Memory B cell (primary cell): ENCODE measurements around the gene PNMA6E.
A peak's percentile ranks its signal among the peaks of the same experiment; 100 is the strongest.
"Not testable (repeated sequence)": the region's sequence is repeated elsewhere in the genome, so short reads cannot be mapped to it uniquely, and the experiment has no call there.

Experiments
- ATAC-seq: fragments of 150-1000 bp; cut with Tn5 transposase; 2 replicates; pipeline ENCODE4 v1.10.0; 2021; ENCODE audit warnings: low read depth, mild to moderate bottlenecking, moderate library complexity
- DNase-seq, 2 donors: peaks; one replicate each; pipeline ENCODE4 v3.0.0; 2022; ENCODE audit warnings: low spot score in 2 of 2
- H3K27ac Mint-ChIP-seq: one replicate; pipeline ENCODE4 v1.8.0; 2022; ENCODE audit warnings: mild to moderate bottlenecking, moderate library complexity, mixed read lengths
- H3K27me3 Mint-ChIP-seq: one replicate; pipeline ENCODE4 v1.8.0; 2022; ENCODE audit warnings: mixed read lengths
- H3K36me3 Mint-ChIP-seq: one replicate; pipeline ENCODE4 v1.8.0; 2022; ENCODE audit warnings: mild to moderate bottlenecking, mixed read lengths
- H3K4me1 Mint-ChIP-seq: one replicate; pipeline ENCODE4 v1.8.0; 2022; ENCODE audit warnings: mixed read lengths
- H3K4me3 Mint-ChIP-seq: one replicate; pipeline ENCODE4 v1.8.0; 2022; ENCODE audit warnings: mild to moderate bottlenecking, moderate library complexity, mixed read lengths
- H3K9me3 Mint-ChIP-seq: one replicate; pipeline ENCODE4 v1.8.0; 2022; ENCODE audit warnings: mixed read lengths

The PNMA6E gene

DNA sequence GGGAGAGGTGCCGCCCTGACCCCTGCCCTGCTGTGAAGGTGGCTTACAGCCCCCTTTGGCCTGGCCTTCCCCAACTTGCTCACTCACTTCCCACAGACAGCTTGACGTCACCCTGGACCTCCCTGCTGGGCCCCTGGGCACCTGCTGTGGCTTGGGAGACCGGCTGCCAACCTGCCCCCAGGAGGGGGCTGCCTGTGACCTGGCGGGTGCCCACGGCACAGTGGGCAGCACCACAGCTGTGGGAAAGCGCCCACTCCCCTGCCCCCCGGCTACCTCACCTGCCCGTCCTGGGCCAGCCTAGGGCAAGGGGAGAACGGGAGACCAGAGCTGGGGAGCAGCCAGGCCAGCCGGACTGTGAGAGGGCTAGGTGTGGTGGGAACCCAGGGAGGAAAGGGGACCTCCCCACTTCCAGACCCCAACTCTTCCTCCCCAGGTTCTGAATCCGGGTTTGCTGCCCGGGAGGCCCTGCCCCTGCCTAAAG lies 7.8 kb upstream of the PNMA6E start:
- no peak for ATAC-seq
- no peak for DNase-seq
- Mint-ChIP-seq H3K27me3 (no peaks in the 10 kb centered on the region), H3K4me1 (peaks cover 9% of the 10 kb centered on the region), H3K4me3 (no peak overlapping the region), H3K9me3 (no peaks in the 10 kb centered on the region), H3K27ac (no peak overlapping the region), H3K36me3 (no peaks in the 10 kb centered on the region)

DNA sequence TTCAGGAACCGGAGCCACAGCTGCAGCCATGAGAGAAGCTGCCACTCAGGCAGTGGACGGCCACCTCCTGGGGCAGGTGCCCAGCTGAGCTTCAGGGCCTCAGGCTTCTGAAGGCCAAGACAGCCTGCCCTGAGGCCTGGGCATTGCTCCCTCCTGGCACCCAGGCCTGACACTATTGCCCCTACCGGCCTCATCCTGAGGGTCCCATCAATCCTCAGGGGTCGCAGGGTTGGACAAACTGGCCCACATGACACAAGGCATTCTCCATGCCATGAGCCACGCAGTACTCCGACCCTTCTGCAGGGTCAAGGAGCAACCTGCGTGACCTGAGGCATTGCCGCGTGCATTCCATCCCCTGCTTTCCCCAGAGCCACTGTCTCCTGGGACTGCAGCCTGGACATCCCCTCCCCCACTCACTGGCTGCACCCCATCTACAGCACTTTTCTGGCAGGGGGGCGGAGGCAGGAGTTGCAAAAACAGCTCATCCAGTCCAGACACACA lies 7.1 kb upstream of the PNMA6E start:
- Mint-ChIP-seq H3K36me3 (no peaks in the 10 kb centered on the region), H3K4me1 (peaks cover 9% of the 10 kb centered on the region), H3K27ac (no peak overlapping the region), H3K4me3 (no peak overlapping the region), H3K27me3 (no peaks in the 10 kb centered on the region), H3K9me3 (no peaks in the 10 kb centered on the region)
- ATAC-seq (no peak), DNase-seq (no peak)

DNA sequence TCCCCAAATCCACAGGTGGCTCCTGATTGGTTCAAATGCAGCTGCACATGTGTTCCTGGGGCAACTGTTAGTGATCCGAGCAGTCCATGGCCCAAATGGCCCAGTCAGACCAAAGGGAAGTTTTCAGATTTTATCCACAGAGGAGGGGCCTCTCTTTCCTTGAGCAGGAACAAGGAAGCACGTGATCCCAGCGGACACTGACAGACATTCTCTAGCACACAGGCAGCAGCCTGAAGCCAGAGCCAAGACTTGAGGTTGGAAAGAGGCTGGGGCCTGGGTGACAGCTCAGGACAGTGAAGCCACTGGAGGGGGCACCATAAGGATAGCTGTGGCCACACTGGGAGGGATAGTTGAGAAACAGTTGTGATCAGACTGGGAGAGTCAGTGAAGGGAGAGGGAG lies 6.6 kb upstream of the PNMA6E start:
- no peaks in the 10 kb centered on the region for H3K36me3 Mint-ChIP-seq
- peaks cover 9% of the 10 kb centered on the region for H3K4me1 Mint-ChIP-seq
- no peaks in the 10 kb centered on the region for H3K9me3 Mint-ChIP-seq
- no peaks in the 10 kb centered on the region for H3K27me3 Mint-ChIP-seq
- DNase-seq (no peak), ATAC-seq (no peak)
- H3K4me3 Mint-ChIP-seq, result no peak overlapping the region
- H3K27ac Mint-ChIP-seq, result no peak overlapping the region

- DNase-seq, result no peak
- ATAC-seq, result no peak
- Mint-ChIP-seq H3K36me3 (no peaks in the 10 kb centered on the region), H3K27ac (no peak overlapping the region), H3K4me1 (peaks cover 2% of the 10 kb centered on the region), H3K4me3 (no peak overlapping the region), H3K27me3 (no peaks in the 10 kb centered on the region), H3K9me3 (no peaks in the 10 kb centered on the region)
These were observed 5.8 kb upstream of the PNMA6E start for GRCh38 chrX:153406903-153407302.

GRCh38 chrX:153406011-153406410 lies 4.9 kb upstream of the PNMA6E start:
- no peaks in the 10 kb centered on the region for H3K4me1 Mint-ChIP-seq
- H3K27me3 Mint-ChIP-seq, result no peaks in the 10 kb centered on the region
- H3K4me3 Mint-ChIP-seq, result no peak overlapping the region
- no peaks in the 10 kb centered on the region for H3K36me3 Mint-ChIP-seq
- ATAC-seq (no peak), DNase-seq (no peak)
- H3K27ac Mint-ChIP-seq, result no peak overlapping the region
- H3K9me3 Mint-ChIP-seq, result no peaks in the 10 kb centered on the region

- H3K4me1 Mint-ChIP-seq, result no peaks in the 10 kb centered on the region
- no peak overlapping the region for H3K27ac Mint-ChIP-seq
- ATAC-seq (no peak), DNase-seq (no peak)
- H3K36me3 Mint-ChIP-seq, result no peaks in the 10 kb centered on the region
- no peak overlapping the region for H3K4me3 Mint-ChIP-seq
- no peaks in the 10 kb centered on the region for H3K9me3 Mint-ChIP-seq
- no peaks in the 10 kb centered on the region for H3K27me3 Mint-ChIP-seq
These were observed 4.3 kb upstream of the PNMA6E start for GRCh38 chrX:153405426-153405825.

DNA sequence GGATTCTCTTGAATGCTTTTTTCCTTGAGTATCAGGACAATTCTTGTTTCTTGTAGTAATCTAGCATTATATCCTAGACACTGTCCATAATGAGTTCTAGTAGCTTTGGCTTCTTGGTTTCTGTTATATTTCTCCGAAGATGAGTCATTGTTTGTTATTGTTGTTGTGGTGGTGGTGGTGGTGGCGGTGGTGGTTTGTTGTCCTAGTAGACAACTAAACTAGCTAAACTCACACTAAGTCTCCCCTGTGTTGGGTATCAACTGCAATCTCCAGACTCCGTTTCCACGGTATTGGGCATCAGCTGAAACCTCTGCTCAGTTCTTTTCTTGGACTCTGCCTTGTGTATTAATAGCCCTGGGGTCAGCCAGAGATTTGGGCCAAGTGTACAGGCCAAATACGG lies 3.2 kb upstream of the PNMA6E start:
- not testable (repeated sequence) for H3K4me3 Mint-ChIP-seq, H3K36me3 Mint-ChIP-seq, H3K27ac Mint-ChIP-seq, H3K9me3 Mint-ChIP-seq, ATAC-seq, H3K4me1 Mint-ChIP-seq, H3K27me3 Mint-ChIP-seq, DNase-seq

- Mint-ChIP-seq H3K4me1 (peaks cover 3% of the 10 kb centered on the region), H3K27me3 (peaks cover 2% of the 10 kb centered on the region), H3K27ac (no peak overlapping the region), H3K36me3 (no peaks in the 10 kb centered on the region), H3K9me3 (no peaks in the 10 kb centered on the region), H3K4me3 (no peak overlapping the region)
- ATAC-seq (peak; percentile 82), DNase-seq (peak; percentile 38 to 46)
These were observed 711 bp downstream of the PNMA6E start for GRCh38 chrX:153400146-153401132.

DNA sequence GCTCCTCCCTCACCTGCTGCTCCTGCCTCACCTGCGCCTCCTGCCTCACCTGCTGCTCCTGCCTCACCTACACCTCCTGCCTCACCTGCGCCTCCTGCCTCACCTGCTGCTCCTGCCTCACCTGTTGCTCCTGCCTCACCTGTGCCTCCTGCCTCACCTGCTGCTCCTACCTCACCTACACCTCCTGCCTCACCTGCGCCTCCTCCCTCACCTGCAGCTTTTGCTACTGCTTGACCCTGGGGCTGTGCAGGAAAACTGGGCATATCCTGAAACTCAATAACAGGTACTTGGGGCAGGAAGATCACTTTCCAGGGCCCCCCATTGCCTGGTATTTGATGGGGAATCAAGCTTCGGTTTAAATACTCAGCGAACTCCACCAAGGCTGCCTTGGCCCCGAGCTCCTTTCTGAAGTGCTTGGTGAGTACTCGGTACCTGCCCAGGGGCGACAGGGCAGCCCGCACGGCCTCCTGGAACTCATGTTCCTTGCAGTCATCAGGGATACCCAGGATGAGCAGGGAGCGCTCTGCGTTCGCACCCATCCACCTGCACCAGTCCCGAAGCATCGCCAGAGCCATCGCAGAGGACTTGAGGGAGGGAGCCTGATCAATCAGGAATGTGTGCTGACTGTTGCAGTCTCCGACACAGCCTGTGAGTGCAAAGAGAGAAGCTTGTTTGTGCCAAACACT lies 2.7 kb downstream of the PNMA6E start:
- peaks cover 3% of the 10 kb centered on the region for H3K4me1 Mint-ChIP-seq
- ATAC-seq (no peak), DNase-seq (no peak)
- H3K36me3 Mint-ChIP-seq, result no peaks in the 10 kb centered on the region
- H3K4me3 Mint-ChIP-seq, result no peak overlapping the region
- no peaks in the 10 kb centered on the region for H3K9me3 Mint-ChIP-seq
- H3K27me3 Mint-ChIP-seq, result peaks cover 4% of the 10 kb centered on the region
- H3K27ac Mint-ChIP-seq, result no peak overlapping the region

DNA sequence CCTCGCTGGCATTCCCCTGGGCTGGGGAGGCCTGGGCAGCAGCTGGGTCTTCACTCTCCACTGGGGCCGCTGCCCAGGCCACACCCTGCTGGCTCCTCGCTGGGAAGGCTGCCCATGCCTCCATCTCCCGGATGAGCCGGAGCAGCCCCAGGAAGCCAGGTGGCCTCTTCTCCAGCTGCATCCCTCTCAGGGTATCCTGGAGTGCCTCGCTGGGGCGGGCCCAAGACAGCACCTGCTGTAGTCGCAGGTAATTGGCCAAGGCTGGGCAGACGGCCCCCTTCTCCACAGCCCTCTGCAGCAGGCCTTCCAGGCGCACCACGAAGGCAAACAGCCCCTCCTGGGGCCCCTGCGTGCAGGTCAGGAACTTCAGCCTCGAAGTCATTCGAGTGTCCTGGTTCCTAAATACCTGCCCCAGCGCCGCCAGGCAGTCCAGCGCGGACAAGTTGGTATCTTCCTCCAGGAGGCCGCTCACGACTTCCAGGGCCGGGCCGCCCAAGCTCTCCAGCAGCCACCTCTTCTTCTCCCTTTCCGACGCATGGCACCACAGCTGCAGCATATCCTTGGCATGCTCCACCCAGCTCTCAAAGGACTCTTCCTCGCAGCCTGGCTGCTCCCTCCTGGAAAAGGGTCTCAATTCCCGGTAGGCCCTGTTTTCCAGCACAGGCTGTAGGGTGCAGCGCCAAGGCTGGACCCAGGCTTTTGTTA lies 3.7 kb downstream of the PNMA6E start:
- H3K9me3 Mint-ChIP-seq, result no peaks in the 10 kb centered on the region
- DNase-seq (no peak), ATAC-seq (no peak)
- H3K4me1 Mint-ChIP-seq, result peaks cover 3% of the 10 kb centered on the region
- no peaks in the 10 kb centered on the region for H3K36me3 Mint-ChIP-seq
- H3K4me3 Mint-ChIP-seq, result no peak overlapping the region
- peaks cover 4% of the 10 kb centered on the region for H3K27me3 Mint-ChIP-seq
- no peak overlapping the region for H3K27ac Mint-ChIP-seq

- Mint-ChIP-seq H3K27me3 (peaks cover 4% of the 10 kb centered on the region), H3K4me3 (no peak overlapping the region), H3K36me3 (no peaks in the 10 kb centered on the region), H3K4me1 (peaks cover 3% of the 10 kb centered on the region), H3K9me3 (no peaks in the 10 kb centered on the region), H3K27ac (no peak overlapping the region)
- ATAC-seq (no peak), DNase-seq (no peak)
These were observed 4.6 kb downstream of the PNMA6E start for GRCh38 chrX:153396320-153397195.

DNA sequence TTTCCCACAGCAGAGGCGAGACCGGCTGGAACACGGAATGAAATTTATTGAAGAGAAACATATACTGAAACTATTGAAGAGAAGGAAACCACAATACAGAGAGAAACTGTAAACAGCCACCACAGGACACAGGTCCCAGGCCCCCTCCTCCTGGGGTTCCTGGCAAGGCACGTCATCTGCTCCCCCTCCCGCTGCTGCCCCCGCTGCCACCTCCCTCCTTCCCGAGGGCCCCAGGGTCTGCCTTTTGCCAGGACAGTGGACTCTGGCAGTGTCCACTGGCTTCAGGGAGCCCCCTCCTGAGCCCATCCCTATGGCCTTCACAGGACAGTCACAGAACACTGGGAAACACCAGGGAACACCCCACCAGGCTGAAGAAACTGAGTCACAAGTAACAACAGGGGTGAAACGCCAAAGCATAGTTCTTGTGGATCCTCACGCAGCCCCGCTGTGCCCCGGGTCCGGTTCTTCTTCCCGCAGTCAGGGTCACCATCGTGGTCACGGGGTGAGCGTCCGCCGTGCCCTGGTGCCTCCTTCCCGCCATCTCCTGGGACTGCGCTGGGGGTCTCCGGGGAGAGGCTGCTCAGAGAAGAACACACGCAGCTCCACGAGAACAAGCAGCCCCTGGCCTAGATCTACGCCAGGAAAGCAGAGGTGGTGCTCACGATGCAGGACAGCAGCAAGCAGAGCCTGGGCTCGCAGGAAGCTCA lies 5.4 kb downstream of the PNMA6E start:
- H3K27ac Mint-ChIP-seq, result no peak overlapping the region
- no peak overlapping the region for H3K4me3 Mint-ChIP-seq
- no peaks in the 10 kb centered on the region for H3K9me3 Mint-ChIP-seq
- peaks cover 3% of the 10 kb centered on the region for H3K4me1 Mint-ChIP-seq
- no peaks in the 10 kb centered on the region for H3K36me3 Mint-ChIP-seq
- no peak for ATAC-seq
- no peak for DNase-seq
- H3K27me3 Mint-ChIP-seq, result peaks cover 4% of the 10 kb centered on the region

DNA sequence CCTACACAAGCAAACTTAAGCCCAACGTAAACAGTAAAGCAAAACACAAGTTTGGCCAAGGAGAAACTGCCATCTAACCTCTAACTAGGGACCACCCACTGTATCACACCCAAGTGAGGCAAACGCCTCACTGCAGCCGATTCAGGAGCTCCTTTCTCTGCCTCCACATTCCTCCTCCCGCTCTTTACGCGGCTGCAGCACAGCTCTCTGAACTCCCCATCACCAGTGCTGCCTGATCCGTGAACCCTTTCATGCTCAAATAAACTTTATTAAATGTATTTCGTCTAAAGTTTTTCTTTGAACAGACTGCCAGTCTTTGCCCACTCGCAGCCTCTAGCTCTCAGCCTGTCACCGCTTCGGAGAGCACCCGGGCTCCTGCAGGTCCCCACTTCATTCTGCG lies 6.5 kb downstream of the PNMA6E start:
- no peak for ATAC-seq
- no peak overlapping the region for H3K27ac Mint-ChIP-seq
- DNase-seq, result no peak
- H3K4me3 Mint-ChIP-seq, result no peak overlapping the region
- no peaks in the 10 kb centered on the region for H3K9me3 Mint-ChIP-seq
- H3K27me3 Mint-ChIP-seq, result peaks cover 4% of the 10 kb centered on the region
- peaks cover 2% of the 10 kb centered on the region for H3K4me1 Mint-ChIP-seq
- H3K36me3 Mint-ChIP-seq, result no peaks in the 10 kb centered on the region
